OCI-LY1 (cell line): Measurements from ENCODE around the gene LIPM.
"Not testable (repeated sequence)": the region's sequence is repeated elsewhere in the genome, so short reads cannot be mapped to it uniquely, and the experiment has no call there.

Experiments used
- H2AFZ ChIP-seq: fragments of 200-600 bp; sonication (generic), shearing (Covaris generic); 2 replicates; pipeline ENCODE4 v1.6.0; 2014; ENCODE audit warnings: antibody characterized with exemption, mild to moderate bottlenecking, low read length
- H3F3A ChIP-seq: fragments of 200-600 bp; sonication (generic), shearing (Covaris generic); 2 replicates; pipeline ENCODE4 v1.6.0; 2014; ENCODE audit warnings: mild to moderate bottlenecking, antibody characterized with exemption, low read length, moderate library complexity; ENCODE audit not compliant: insufficient read depth
- H3K27ac ChIP-seq: fragments of 200-600 bp; sonication (generic); 2 replicates; pipeline ENCODE4 v1.5.1; 2014; ENCODE audit warnings: low read length, mixed run types, mild to moderate bottlenecking, low read depth; ENCODE audit not compliant: poor library complexity, severe bottlenecking
- H3K27me3 ChIP-seq: fragments of 200-600 bp; sonication (generic); 2 replicates; pipeline ENCODE4 v1.6.0; 2014; ENCODE audit warnings: antibody characterized with exemption, mild to moderate bottlenecking, low read length, moderate library complexity; ENCODE audit not compliant: insufficient read depth
- H3K36me3 ChIP-seq: fragments of 200-600 bp; sonication (generic); 2 replicates; pipeline ENCODE4 v1.6.1; 2014; ENCODE audit warnings: mild to moderate bottlenecking, antibody characterized with exemption, low read length, moderate library complexity, mixed read lengths; ENCODE audit not compliant: insufficient read depth
- H3K4me1 ChIP-seq: fragments of 200-600 bp; sonication (generic); 2 replicates; pipeline ENCODE4 v1.5.1; 2014; ENCODE audit warnings: mild to moderate bottlenecking, low read length, moderate library complexity; ENCODE audit not compliant: insufficient read depth, severe bottlenecking
- H3K4me2 ChIP-seq: fragments of 200-600 bp; sonication (generic), shearing (Covaris generic); 2 replicates; pipeline ENCODE4 v1.6.1; 2014; ENCODE audit warnings: low read length
- H3K4me3 ChIP-seq: fragments of 200-600 bp; sonication (generic); 2 replicates; pipeline ENCODE4 v1.5.1; 2014; ENCODE audit warnings: low read length, low read depth, mild to moderate bottlenecking, mixed read lengths; ENCODE audit not compliant: poor library complexity, severe bottlenecking
- H3K79me2 ChIP-seq: fragments of 200-600 bp; shearing (Covaris generic); 2 replicates; pipeline ENCODE4 v1.6.1; 2016; ENCODE audit warnings: mixed run types, low read length, mixed read lengths; ENCODE audit not compliant: insufficient read depth
- H3K9ac ChIP-seq: fragments of 200-600 bp; sonication (generic), shearing (Covaris generic); 2 replicates; pipeline ENCODE4 v1.6.1; 2014; ENCODE audit warnings: mild to moderate bottlenecking, low read length, mixed read lengths
- H3K9me2 ChIP-seq: fragments of 200-600 bp; sonication (generic), shearing (Covaris generic); 2 replicates; pipeline ENCODE4 v1.6.1; 2014; ENCODE audit warnings: low read depth, mild to moderate bottlenecking, low read length, mixed read lengths
- H3K9me3 ChIP-seq: fragments of 200-600 bp; shearing (Covaris generic); 2 replicates; pipeline ENCODE4 v1.6.1; 2014; ENCODE audit warnings: low read length, mixed read lengths
- H4K20me1 ChIP-seq: fragments of 200-600 bp; sonication (generic), shearing (Covaris generic); 2 replicates; pipeline ENCODE4 v1.6.0; 2016; ENCODE audit warnings: mild to moderate bottlenecking, low read length; ENCODE audit not compliant: insufficient read depth
- CTCF ChIP-seq: fragments of 200-600 bp; sonication (generic), shearing (Covaris generic); IDR thresholded peaks from 2 replicates; pipeline ENCODE4 v1.5.1; 2017; ENCODE audit warnings: mild to moderate bottlenecking, antibody characterized with exemption, low read length, moderate library complexity, mixed read lengths
- EZH2 ChIP-seq: fragments of 200-600 bp; sonication (generic), shearing (Covaris generic); IDR thresholded peaks from 2 replicates; pipeline ENCODE4 v1.8.0; 2017; ENCODE audit warnings: borderline replicate concordance, mixed run types, mild to moderate bottlenecking, antibody characterized with exemption, low read length, moderate library complexity, mixed read lengths

The LIPM gene

GRCh38 chr10:88835910-88836221 is 33.3 kb downstream of the LIPM start:
- Histone ChIP-seq H3K4me3 (no peak overlapping the region), H3K27ac (no peak overlapping the region), H3K9me3 (no peaks in the 10 kb centered on the region), H3K9me2 (no peaks in the 10 kb centered on the region), H3K4me2 (no peak overlapping the region), H3K4me1 (no peaks in the 10 kb centered on the region), H4K20me1 (no peaks in the 10 kb centered on the region), H3K79me2 (no peaks in the 10 kb centered on the region), H3K36me3 (no peaks in the 10 kb centered on the region), H3F3A (no peaks in the 10 kb centered on the region), H2AFZ (no peak overlapping the region), H3K9ac (no peak overlapping the region), H3K27me3 (no peaks in the 10 kb centered on the region)
- no peak for TF ChIP-seq CTCF

GRCh38 chr10:88837632-88838031 is 35.1 kb downstream of the LIPM start:
- H3K4me3 ChIP-seq, H3K27ac ChIP-seq, H3K9me3 ChIP-seq, H3K4me2 ChIP-seq, H2AFZ ChIP-seq, H3F3A ChIP-seq, H3K27me3 ChIP-seq, H3K79me2 ChIP-seq, H4K20me1 ChIP-seq, H3K9me2 ChIP-seq, H3K36me3 ChIP-seq, H3K4me1 ChIP-seq, H3K9ac ChIP-seq: not testable (repeated sequence)

- Histone ChIP-seq H3K9ac (no peak overlapping the region), H4K20me1 (no peaks in the 10 kb centered on the region), H3K9me2 (no peaks in the 10 kb centered on the region), H3K4me3 (no peak overlapping the region), H3K4me1 (no peaks in the 10 kb centered on the region), H3K9me3 (no peaks in the 10 kb centered on the region), H3K27me3 (no peaks in the 10 kb centered on the region), H3K27ac (no peak overlapping the region), H3K4me2 (no peak overlapping the region), H2AFZ (no peak overlapping the region), H3F3A (no peaks in the 10 kb centered on the region), H3K79me2 (no peaks in the 10 kb centered on the region), H3K36me3 (no peaks in the 10 kb centered on the region)
- no peak for TF ChIP-seq EZH2
- TF ChIP-seq CTCF: no peak
Observed at GRCh38 chr10:88838766-88839350, 36.3 kb downstream of the LIPM start.

GRCh38 chr10:88840104-88840503 is 37.6 kb downstream of the LIPM start:
- H3K9me2 ChIP-seq: no peaks in the 10 kb centered on the region
- H4K20me1 ChIP-seq: no peaks in the 10 kb centered on the region
- no peaks in the 10 kb centered on the region for H3K36me3 ChIP-seq
- H3K79me2 ChIP-seq: no peaks in the 10 kb centered on the region
- no peak overlapping the region for H3K9ac ChIP-seq
- no peaks in the 10 kb centered on the region for H3K4me1 ChIP-seq
- TF ChIP-seq EZH2 (no peak), CTCF (no peak)
- H2AFZ ChIP-seq: no peak overlapping the region
- no peak overlapping the region for H3K4me3 ChIP-seq
- H3K4me2 ChIP-seq: no peak overlapping the region
- H3K27me3 ChIP-seq: no peaks in the 10 kb centered on the region
- no peak overlapping the region for H3K27ac ChIP-seq
- H3K9me3 ChIP-seq: no peaks in the 10 kb centered on the region
- no peaks in the 10 kb centered on the region for H3F3A ChIP-seq
